DMS 273 treated with DMSO at 0.1 percent for 48 hours (cell line): ENCODE measurements around the gene ATP8A1.

Experiments
- DNase-seq: peaks from one replicate; lab custom pipeline; 2025; lab: John Stamatoyannopoulos, UW

Gene ATP8A1

DNA sequence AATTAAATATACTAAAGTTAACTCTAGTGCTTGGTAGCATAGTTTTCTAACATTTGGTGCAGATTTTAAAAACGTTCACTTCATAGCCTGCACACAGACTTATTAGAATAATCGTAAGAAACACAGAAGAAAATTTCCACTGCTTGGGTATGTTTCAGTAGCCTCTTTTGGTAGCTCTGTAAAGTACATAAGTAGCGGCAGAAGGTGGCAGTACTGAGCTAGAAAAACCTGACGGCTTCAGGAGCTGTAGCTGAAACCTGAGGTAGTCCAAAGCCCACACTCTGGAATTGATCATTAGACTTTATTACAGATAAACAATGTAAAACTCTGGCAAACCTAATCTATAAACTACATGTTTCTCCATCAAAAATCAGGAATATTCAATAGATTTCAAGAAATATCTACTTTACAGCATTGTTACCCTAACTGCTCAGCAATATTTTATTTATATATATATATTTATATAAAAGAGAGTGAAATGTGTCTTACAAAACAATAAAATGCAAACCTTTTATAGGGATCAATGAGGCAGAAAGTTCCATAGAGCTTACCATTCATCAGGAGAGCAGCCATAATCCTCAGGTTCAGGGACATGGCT, 88.2 kb downstream of the ATP8A1 start:
- DNase-seq = no peak

DNA sequence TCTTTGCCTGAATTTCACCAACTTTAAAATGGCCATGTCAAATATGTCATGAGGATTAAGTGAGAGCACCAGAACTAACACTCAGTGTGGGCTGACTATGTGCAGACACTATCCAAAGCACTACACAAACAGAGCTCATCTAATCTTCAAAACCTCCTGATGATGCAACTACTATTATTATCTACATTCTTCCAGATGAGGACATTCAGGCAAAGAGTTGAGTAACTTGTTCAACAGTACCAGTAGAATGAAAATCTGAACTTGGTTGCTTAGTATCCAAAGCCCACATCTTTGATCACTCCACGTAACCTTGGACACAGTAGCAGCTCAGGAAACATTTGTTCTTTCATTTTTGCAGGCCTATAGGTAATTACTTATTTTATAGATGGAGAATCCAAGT, 90.1 kb downstream of the ATP8A1 start:
- DNase-seq = no peak

DNA sequence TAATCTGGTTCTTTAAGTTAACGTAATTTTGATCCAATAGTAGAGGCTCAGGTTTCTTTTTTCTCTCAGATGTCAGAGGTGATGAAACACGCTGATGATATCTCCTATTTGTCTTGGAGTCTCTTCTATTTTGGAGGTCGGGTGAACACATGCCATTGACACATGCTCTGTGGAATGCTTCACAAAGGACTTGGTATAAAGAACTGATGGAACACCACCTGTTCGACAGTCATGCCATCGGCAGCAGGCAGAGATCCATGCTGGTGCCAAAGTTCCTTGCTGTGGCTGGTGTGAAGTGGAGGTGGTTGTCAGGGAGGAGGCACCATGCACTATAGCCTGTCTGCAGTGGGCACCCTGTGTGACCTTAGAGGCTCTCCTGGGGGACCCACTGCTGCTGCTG, 94.9 kb downstream of the ATP8A1 start:
- no peak for DNase-seq

DNA sequence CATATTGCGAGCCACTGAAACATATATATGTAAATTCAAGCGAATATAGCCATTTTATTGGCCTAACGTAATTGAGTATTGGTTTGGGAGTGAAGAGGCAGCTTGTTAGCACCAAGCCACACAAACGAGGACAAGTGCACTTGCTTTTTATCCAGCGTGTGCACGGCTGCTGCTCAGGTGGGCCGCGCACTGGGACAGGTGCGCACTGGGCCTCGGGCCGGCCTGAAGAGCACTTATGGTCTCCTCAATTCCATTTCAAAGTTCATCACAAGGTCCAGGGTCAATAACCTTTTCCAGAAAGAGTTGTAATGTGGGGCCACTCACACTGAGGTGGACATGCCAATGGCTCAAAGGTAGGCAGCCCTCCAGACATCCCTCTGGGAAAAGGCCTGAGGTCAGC, 95.9 kb downstream of the ATP8A1 start:
- DNase-seq = no peak

DNA sequence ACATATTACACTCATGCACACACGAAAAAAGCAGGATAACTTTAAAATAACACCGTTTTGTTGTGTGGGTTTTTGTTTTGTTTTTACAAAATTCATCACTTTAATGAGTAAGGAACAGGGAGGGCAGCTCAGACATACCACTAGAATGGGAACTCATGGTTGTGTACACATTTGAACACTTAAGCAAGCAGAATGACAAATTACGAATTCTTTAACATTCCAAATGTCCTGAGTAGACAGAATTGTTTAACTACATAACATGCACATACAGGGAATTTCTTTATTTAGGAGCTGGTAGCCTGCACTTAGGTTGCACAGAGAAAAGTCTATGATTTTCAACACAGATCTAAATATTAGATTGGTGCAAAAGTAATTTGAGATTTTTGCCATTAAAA, 96.4 kb downstream of the ATP8A1 start:
- DNase-seq = no peak

DNA sequence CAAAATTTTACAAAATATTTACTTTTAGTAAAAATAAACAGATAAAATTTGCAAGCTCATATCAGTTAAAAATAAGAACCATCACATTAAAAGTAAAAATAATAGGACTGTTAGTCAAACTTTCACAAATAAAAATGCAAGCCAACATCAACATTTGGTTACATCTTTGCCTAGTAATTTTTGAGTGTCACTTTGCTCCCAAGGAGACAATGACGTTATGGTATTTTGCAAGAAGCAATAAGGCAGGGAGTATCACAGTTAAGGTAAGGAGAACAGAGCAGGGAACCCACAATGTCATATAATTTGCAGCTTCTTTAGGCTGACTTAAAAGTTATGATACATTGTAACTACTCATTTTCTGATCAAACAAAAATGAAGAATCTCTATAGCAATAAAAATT, 98.7 kb downstream of the ATP8A1 start:
- DNase-seq = no peak

DNA sequence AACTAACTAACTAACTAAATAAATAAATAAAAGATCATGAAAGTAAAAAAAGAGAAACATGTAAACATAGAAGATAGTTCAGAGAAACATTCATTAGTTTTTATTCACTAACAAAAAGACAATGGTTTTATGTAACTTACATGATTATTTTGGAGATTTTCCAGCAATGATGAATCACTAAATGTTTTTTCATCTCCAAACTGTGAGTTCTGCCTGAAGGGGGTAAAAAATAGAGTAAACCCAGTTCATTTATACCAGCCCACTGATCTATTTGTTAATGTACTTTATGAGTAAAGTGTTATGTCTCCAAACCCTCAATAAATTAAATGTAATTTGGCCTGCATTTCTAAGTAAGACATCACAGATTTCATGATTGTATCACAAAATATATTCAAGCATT, 101.1 kb downstream of the ATP8A1 start:
- no peak for DNase-seq

DNA sequence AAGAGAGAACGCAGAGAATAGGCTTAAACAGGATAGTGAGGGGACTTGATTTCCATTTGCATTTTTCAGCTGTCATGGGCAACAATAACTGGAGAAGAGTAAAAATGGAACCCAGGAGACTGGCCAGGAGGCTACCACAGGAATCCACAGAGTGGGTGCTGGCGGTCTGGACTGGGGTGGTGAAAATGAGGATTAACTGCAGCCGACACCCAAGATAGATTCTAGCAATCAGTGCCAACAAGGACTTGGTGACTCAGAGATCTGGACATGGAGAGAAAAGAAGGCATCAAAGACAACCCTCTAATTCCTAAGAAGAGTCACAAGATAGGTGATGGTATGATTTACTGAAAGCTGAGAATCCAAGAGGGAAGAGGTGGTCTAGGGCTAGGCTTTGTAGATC, 102.8 kb downstream of the ATP8A1 start:
- DNase-seq = no peak

DNA sequence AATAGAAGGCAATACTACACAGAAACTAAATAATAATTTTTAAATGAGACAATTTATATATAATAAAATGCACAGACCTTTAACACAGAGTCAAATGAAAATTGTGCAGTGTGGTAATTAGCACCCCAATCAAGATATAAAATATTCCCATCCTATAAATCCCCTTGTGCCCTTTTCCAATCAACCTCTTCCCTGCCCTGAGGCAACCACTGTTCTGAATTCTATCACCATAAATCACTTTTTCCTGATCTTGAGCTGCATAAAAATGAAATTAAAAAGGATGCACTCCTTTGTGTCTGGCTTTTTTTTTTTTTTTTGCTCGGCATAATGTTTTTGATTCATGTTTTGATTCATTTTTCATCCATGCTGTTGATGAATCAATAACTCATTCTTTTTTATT, 107.0 kb downstream of the ATP8A1 start:
- DNase-seq = no peak

DNA sequence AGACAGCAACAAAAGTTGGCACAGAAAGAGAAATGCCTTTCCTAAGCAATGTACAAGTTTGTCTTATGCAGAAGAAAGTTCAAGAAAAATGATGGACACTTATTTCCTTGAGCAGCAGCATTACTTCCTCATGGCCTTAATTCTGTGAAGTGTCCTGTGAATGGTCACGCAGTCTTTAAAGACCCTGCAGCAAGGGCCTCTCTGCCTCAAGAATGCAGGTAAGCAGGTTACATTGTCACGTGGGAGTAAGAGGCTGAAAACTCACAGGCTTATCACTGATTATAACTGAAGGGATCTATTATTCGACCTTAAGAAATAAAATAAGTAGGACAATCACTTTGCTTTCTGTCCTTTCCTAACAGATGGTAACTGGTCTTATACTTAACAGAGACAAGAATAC, 109.1 kb downstream of the ATP8A1 start:
- no peak for DNase-seq

DNA sequence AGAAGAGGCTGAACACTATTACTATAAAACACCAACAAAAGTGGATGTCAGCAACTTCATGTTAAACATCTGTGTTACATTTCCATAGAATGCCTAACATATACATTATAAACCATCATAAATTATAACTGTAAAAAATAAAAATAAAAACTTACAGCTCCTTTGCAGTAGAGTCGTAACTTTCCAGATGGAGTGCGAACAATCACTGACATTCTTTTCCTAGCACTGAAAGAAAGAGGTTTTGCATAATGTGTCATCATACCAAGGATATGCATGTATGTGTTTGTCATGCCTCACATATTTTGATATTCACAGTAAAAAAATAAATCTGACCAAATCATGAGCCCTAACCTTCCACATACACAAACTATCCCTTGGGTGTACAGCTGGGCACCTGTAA, 113.1 kb downstream of the ATP8A1 start:
- no peak for DNase-seq

DNA sequence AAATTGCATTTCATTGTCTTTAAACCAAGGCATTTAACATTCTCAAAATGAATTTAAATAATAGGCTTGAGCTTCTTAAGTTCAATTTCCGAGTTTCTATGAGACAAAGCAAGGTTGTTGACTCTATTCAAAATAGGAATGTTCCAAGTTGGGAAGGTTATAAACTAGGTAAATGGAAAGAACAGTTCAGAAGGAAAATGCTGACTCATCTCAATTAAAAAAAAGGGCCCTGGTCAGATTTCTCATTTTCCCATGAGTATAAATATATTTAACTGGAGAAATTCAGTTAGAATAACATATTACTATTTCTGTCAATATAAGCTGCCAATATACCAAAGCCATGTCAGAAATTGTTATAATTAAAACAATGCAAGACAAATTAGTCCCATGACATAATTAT, 113.8 kb downstream of the ATP8A1 start:
- no peak for DNase-seq

DNA sequence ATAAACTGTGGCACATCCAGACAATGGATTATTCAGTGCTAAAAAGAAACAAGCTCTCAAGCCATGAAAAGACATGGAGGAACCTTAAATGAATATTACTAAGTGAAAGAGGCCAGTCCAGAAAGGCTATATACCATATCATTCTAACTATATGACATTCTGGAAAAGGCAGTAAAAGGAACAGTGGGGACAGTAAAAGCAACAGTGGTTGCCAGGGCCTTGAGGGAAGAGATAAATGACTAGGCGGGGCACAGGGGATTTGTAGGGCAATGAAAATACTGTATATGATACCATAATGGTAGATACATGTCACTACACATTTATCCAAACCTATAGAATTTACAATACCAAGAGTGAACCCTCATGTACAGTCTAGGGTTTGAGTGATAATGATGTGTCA, 115.3 kb downstream of the ATP8A1 start:
- DNase-seq = no peak

DNA sequence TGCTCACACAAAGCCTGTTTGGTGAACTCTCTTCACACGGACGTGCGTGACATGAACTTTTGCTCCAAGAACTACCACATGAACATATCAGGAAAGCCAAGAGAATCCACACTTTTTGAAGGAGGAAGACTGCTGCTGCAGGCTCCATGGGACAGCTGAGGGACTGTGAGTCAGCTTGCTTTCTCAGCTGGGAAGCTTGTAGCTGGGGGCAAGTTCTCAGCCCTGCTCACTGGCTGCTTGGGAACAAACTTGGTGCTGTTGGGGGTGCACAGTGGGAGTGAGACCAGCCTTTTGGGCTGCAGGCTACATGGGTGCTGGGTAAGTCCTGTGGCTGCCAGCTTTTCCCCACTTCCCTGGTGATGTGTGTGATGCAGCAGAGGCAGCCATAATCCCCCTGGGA, 123.9 kb downstream of the ATP8A1 start:
- no peak for DNase-seq

DNA sequence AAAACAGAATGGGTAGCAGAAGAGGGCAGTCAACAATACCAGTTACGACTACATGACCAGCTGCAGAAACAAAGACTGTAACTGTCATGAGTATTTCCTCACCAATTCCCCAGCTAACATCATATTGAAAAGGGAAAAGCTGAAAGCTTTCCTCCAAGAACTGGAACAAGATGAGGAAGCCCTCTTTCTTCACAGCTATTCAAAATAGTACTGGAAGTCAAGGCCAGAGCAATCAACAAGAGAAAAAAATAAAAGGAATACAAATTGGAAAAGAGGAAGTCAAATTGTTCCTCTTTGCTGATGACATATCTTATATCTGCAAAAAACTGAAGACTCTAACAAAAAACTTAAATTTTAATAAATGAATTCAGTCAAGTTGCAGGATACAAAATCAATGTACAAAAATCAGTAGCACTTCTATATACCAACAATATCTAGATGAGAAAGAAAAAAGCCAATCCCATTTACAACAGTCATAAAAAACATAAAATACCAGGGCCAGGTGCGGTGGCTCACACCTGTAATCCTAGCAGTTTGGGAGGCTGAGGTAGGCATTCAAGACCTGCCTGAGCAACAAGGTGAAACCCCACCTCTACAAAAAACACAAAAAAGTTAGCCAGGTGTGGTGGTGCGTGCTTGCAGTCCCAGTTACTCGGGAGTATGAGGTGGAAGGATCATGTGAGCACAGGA, 125.4 kb downstream of the ATP8A1 start:
- no peak for DNase-seq

DNA sequence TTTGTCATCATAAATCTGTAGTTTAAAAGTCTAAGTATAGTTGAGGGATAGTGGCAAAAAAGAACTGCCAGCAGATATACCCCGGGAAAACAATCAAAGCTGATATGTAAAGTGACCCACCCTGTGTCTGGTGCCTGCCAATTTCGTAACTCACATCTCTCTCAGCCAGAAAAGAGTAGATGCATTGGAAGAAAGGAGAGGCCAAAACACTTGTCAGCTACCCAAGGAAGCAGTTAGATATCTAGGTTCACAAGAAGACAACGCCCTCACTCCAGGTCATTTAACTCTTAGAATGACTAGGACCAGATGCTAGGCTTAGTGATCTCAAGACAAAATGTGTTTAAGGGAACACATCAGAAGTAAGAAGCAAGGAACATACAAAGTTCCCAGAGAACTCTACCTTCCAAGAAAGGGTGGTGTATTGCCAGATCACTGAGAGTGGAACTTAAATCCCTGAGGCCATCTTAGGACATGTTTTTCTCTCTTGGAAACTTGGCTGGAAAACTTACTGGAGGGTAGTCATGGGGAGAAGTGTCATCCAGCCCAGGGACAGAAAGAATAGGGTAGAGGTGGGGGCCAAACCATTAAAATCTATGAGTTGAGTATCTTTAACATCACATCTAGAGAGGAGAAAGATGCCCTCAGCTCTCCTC, 133.7 kb downstream of the ATP8A1 start:
- no peak for DNase-seq

DNA sequence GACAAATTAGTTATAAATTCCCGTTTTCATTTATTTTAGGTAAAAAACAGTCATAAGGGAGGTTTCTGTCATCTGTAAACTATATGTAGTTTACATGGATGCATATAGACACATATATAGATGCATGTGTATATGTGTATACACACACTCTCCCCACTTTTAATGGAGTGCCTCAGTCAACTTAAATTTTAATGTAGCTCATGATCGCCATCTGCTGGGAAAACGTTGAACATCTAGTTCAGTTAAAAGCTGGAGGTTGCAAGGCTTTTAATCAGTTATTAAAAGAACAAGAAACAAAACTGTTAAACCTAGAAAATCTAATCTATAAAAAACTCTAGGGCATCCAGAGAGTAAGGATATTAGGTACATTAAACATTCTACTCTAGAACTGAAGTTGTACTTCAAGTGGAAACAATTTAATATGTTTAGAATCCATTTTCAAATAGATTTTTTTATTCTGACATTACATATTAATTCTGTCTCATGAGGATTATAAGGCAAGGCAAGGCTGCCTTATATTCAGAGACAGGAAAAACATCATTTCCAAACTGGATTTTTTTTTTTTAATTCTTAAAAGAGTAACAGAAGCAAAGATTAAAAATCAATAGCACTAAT, 137.0 kb downstream of the ATP8A1 start:
- no peak for DNase-seq

DNA sequence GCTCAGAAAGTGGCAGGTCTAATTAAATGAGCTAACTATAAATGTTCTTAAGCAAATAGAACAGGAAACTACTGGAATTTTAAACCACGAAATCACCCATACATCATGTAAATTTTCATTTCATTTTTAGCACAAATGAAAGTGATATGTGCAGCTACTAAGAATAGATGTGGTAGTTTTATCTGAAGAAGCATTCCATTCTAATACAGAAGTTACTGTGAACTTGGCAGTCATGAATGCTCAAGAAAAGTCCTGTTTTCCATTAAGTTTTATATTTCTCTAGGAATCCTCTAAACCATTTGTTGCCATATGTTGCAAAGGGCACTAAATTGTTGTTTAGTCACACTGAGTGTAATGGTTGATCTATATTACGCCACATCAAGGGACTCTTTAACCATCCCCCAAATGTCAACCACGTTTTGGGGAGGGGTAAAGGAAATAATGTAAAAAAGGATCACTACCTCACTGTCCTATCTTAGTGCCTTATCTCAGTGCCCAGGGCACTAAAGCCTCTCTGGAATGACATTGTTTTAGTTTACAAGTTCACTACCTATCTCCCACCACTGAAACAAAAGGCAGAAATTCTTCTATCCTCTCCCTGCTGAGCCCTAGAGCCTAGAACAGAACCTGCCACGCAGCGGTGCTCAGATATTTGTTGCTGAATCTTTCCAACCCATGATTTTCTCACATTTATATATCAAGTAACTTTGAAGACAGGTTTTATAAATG, 141.6 kb downstream of the ATP8A1 start:
- no peak for DNase-seq

DNA sequence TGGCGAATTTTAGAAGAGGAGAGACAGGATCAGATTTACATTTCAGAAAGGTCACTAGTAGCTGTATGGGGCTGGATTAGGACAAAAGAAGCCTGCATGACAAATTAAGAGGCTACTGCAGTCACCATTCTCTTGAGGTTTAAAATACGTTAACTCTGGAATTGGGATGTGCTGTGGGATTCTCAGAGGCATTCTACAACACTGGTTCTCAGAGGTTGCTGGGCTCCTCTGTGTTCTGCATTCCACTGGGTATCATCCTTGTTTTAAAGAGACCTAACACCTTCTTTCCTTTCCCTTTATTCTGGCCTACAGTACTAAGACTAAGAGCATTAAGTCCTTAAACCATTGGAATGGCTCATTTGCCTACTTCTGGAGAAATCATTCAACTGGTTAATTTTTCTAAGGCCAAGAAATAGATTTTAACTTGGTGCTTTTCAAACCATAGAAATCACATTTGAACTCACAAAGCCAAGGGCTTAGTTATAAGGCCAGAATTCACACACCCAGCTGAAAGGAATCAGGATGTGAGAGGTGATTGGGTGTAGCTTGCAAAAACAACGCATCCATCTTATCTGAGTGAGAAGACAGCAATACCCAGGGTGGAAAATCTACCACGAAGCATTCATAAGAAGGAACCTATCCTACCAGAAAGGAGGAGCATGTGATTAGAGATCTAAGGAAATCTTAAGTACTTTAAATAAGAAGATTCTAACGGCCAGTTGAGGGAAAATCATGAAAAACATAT, 143.0 kb downstream of the ATP8A1 start:
- no peak for DNase-seq

DNA sequence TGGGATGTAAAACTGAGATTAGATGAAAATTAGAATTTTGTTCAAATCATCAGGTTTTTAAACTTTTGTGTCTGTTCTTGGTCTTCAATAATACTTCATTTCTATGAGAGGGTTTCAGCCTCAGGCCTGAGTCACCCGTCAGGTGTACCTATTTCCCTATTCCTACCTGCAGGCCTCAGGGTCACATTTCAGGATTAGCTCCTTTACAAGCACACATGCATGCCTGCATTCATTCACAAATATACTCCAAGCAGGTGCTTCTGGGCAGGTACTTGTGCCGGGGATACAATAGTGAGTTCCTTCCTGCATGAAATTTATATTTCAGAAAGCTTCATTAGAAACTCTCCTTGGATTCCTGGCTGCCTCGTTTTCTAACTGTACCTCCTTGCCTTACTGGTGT, 144.7 kb downstream of the ATP8A1 start:
- DNase-seq = no peak

DNA sequence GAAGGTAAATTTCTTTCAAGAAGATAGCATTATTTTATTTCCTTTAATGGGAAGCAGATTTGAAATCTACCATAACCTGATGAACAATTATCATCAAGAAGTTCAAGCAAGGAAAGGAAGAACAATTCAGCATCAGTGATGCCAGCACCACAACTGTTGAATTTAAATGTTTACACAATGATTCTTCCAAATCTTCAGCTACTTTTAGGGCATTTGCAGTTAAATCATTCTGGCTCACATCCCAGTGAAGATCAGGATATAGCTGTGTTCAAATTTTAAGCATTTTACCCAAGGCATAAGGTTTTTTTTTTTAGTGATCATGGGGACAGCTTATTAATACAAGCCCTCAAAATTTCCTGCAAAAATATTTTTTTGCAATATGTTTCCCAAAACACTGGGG, 146.7 kb downstream of the ATP8A1 start:
- DNase-seq = no peak
